IPS-20b (cell line): ENCODE results near the gene TMEM129.

Source experiments
- H3K27ac ChIP-seq: one replicate; pipeline ENCODE4 v1.5.1; 2013; ENCODE audit warnings: low read length
- H3K27me3 ChIP-seq: 2 replicates; pipeline ENCODE4 v1.6.1; 2013; ENCODE audit warnings: mild to moderate bottlenecking, low read length, inconsistent platforms; ENCODE audit not compliant: insufficient read depth
- H3K36me3 ChIP-seq: 2 replicates; pipeline ENCODE4 v1.6.1; 2013; ENCODE audit warnings: low read depth, mild to moderate bottlenecking, inconsistent platforms, low read length, moderate library complexity; ENCODE audit not compliant: insufficient read depth
- H3K4me1 ChIP-seq: 2 replicates; pipeline ENCODE4 v1.6.1; 2013; ENCODE audit warnings: mild to moderate bottlenecking, control low read depth, inconsistent platforms, low read length, moderate library complexity; ENCODE audit not compliant: insufficient read depth
- H3K4me3 ChIP-seq: 2 replicates; pipeline ENCODE4 v1.5.1; 2013; ENCODE audit warnings: mild to moderate bottlenecking, low read length, inconsistent platforms
- H3K9ac ChIP-seq: 2 replicates; pipeline ENCODE4 v1.6.1; 2013; ENCODE audit warnings: low read depth, mild to moderate bottlenecking, inconsistent platforms, low read length, moderate library complexity
- H3K9me3 ChIP-seq: 2 replicates; pipeline ENCODE4 v1.6.1; 2013; ENCODE audit warnings: mild to moderate bottlenecking, low read depth, low read length, inconsistent platforms; ENCODE audit not compliant: insufficient read depth

The TMEM129 gene

GRCh38 chr4:1738410-1738809, 17.3 kb upstream of the TMEM129 start:
- H3K36me3 ChIP-seq: peaks cover 97% of the 10 kb centered on the region
- H3K4me1 ChIP-seq: no peaks in the 10 kb centered on the region
- H3K4me3 ChIP-seq: no peak overlapping the region
- H3K9me3 ChIP-seq: peaks cover 19% of the 10 kb centered on the region
- no peaks in the 10 kb centered on the region for H3K27me3 ChIP-seq
- no peak overlapping the region for H3K9ac ChIP-seq
- H3K27ac ChIP-seq: no peak overlapping the region

DNA sequence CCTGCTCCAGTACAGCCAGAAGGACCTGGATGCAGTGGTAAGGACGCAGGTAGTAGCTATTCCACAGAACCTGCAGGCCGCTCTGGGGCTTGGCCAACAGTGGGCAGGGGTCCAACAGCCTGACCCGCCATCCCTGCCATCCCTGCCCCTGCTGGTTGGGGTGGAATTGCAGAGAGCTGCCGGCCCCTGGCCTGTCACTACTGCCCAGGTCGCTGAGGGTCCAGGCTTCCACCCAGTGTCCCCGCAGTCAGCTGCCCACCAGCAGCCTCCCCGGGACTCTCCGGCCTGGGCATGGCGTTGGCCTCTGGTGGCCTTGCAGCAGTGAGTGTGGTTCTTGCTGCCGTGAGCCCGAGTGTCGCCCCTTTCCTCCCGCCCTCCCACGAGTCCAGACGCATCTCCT, 16.5 kb upstream of the TMEM129 start:
- Histone ChIP-seq H3K27me3 (no peaks in the 10 kb centered on the region), H3K4me1 (no peaks in the 10 kb centered on the region), H3K4me3 (no peak overlapping the region), H3K27ac (no peak overlapping the region), H3K9me3 (peaks cover 19% of the 10 kb centered on the region), H3K9ac (no peak overlapping the region), H3K36me3 (peaks cover 100% of the 10 kb centered on the region)

DNA sequence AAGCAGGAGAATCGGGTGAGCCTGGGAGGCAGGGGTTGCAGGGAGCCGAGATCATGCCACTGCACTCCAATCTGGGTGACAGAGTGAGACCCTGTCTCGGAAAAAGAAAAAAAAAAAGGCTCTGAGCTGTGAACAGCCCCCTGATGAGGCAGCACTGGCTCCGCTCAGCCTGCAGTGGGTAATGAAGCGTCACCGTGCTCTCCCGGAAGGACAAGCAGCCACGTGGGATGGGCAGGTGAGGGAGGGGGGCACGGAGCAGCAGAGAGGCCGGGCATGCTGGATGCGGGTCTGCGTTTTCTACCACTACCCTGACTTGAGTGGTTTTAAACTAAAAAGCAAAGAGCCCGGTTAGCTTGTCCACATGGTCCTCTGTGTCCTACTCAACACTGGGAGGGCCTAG, 15.7 kb upstream of the TMEM129 start:
- Histone ChIP-seq H3K27me3 (no peaks in the 10 kb centered on the region), H3K9ac (no peak overlapping the region), H3K36me3 (peaks cover 100% of the 10 kb centered on the region), H3K27ac (no peak overlapping the region), H3K9me3 (peaks cover 19% of the 10 kb centered on the region), H3K4me3 (no peak overlapping the region), H3K4me1 (no peaks in the 10 kb centered on the region)

DNA sequence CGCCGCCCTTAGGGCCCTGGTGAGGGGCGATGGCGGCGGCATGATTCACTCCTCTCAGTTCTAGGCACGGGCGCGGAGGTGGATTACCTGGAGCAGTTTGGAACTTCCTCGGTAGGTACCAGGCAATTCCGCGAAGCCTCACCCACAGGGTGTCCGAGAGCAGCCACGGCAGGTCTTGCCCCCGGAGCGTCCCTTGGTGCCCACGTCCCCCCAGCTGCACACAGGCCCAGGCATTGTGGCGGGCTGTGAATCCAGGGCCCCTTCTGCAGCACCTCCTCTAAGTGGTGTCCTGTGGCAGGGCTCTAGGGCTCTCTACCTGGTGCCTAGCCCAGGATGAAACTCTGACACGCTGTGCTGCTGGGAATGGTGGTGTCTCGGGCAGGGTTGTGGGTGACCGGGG, 14.1 kb upstream of the TMEM129 start:
- no peaks in the 10 kb centered on the region for H3K27me3 ChIP-seq
- no peak overlapping the region for H3K9ac ChIP-seq
- peaks cover 19% of the 10 kb centered on the region for H3K9me3 ChIP-seq
- peaks cover 100% of the 10 kb centered on the region for H3K36me3 ChIP-seq
- H3K27ac ChIP-seq: no peak overlapping the region
- H3K4me1 ChIP-seq: no peaks in the 10 kb centered on the region
- H3K4me3 ChIP-seq: no peak overlapping the region

DNA sequence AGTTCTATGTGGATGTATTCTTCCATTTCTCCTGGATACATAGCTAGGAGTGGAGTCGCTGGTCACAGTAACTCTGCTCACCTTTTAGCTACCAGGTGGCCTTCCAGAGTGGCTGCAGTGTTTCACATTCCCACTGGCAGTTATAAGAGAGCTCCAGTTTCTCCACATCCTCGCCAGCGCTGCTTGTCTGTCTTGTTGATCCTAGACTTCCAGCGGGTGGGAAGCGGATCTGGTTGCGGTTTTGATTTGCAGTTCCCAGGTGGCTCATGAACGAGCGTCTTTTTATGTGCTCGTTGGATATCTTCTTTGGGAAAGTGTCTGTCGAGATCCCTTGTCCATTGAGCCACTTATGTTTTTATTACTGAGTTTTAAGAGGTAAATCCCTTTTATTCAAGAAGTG, 11.8 kb upstream of the TMEM129 start:
- peaks cover 10% of the 10 kb centered on the region for H3K9me3 ChIP-seq
- H3K36me3 ChIP-seq: peaks cover 99% of the 10 kb centered on the region
- H3K9ac ChIP-seq: no peak overlapping the region
- H3K4me3 ChIP-seq: no peak overlapping the region
- no peak overlapping the region for H3K27ac ChIP-seq
- no peaks in the 10 kb centered on the region for H3K4me1 ChIP-seq
- no peaks in the 10 kb centered on the region for H3K27me3 ChIP-seq

- H3K36me3 ChIP-seq: peaks cover 99% of the 10 kb centered on the region
- no peaks in the 10 kb centered on the region for H3K9me3 ChIP-seq
- H3K4me1 ChIP-seq: no peaks in the 10 kb centered on the region
- no peak overlapping the region for H3K4me3 ChIP-seq
- no peaks in the 10 kb centered on the region for H3K27me3 ChIP-seq
- no peak overlapping the region for H3K27ac ChIP-seq
- H3K9ac ChIP-seq: no peak overlapping the region
Measured at GRCh38 chr4:1731180-1731579, 10.1 kb upstream of the TMEM129 start.

DNA sequence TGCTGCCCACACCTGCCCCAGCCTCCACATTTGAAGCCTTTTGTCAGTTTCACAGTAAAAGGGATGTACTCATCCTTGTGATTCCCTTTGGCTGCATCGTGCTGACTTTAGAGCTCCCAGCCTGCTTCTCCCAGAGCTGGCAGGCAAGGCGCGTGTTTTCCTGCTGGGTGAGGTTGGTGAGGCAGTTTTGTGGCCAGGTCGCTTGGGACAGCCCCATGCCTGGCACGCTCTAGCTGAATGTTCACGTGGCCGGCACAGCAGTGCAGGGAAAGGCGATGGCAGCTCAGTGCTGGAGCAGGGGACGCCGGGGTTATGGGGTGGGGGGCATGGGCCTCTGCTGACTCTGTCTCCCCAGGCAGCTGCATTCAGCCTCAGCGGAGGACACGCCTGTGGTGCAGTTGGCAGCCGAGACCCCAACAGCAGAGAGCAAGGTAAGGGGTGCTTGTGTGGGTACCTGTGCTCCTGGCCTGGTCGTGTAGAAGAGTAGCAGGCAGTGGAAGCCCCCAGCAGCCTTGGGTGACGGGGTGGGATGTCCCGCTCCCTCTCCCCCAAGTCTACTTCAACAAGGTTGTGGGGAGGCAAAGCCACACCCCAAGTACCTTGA, 9.5 kb upstream of the TMEM129 start:
- Histone ChIP-seq H3K27me3 (no peaks in the 10 kb centered on the region), H3K36me3 (peaks cover 99% of the 10 kb centered on the region), H3K27ac (no peak overlapping the region), H3K9me3 (no peaks in the 10 kb centered on the region), H3K4me3 (no peak overlapping the region), H3K4me1 (no peaks in the 10 kb centered on the region), H3K9ac (no peak overlapping the region)

GRCh38 chr4:1728061-1728980, 7.2 kb upstream of the TMEM129 start:
- H3K4me1 ChIP-seq: no peaks in the 10 kb centered on the region
- peaks cover 99% of the 10 kb centered on the region for H3K36me3 ChIP-seq
- H3K4me3 ChIP-seq: no peak overlapping the region
- no peaks in the 10 kb centered on the region for H3K27me3 ChIP-seq
- no peaks in the 10 kb centered on the region for H3K9me3 ChIP-seq
- no peak overlapping the region for H3K9ac ChIP-seq
- no peak overlapping the region for H3K27ac ChIP-seq

- no peaks in the 10 kb centered on the region for H3K9me3 ChIP-seq
- no peaks in the 10 kb centered on the region for H3K27me3 ChIP-seq
- H3K4me1 ChIP-seq: no peaks in the 10 kb centered on the region
- no peak overlapping the region for H3K4me3 ChIP-seq
- H3K27ac ChIP-seq: no peak overlapping the region
- peaks cover 98% of the 10 kb centered on the region for H3K36me3 ChIP-seq
- no peak overlapping the region for H3K9ac ChIP-seq
Measured at GRCh38 chr4:1727117-1728031, 6.3 kb upstream of the TMEM129 start.

DNA sequence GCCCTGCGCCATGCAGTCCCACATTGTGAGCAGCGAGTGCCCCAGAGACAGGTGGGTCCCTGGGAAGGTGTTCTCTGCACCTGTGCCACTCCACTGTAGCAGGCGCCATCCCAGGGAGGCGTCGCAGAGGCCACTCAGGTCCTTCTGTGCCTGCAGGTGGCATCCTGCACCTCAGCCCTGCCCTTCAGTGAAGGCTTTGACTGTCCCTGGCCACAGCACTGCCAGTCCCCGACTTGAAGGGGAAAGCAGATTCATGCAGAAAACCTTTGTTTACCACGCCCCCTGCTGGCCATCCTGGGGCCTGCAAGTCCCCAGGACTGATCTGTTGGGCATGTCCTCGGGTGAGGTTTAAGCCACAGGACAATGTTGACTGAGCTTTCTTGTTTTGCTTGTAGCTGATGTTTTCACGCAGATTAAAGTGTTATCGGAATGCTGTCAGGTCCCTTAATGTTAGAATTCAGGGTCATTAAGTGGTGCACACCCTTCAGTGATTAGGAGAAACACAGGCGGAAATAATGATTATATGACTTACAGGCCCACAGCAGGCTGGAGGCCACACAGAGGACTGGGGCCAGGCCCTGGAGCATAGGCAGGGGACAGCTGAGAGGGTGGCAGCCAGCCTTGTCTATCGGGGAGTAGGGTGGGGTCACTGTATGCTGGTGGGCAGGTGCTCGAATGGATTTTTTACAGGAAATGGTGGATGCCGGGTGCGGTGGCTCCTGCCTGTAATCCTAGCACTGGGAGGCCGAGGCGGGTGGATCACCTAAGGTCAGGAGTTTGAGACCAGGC, 5.2 kb upstream of the TMEM129 start:
- Histone ChIP-seq H3K9ac (no peak overlapping the region), H3K27me3 (no peaks in the 10 kb centered on the region), H3K27ac (no peak overlapping the region)

GRCh38 chr4:1725521-1725920, 4.4 kb upstream of the TMEM129 start:
- Histone ChIP-seq H3K27ac (no peak overlapping the region), H3K9ac (no peak overlapping the region), H3K27me3 (no peaks in the 10 kb centered on the region), H3K4me3 (no peak overlapping the region), H3K4me1 (no peaks in the 10 kb centered on the region), H3K9me3 (no peaks in the 10 kb centered on the region), H3K36me3 (peaks cover 79% of the 10 kb centered on the region)

More for the DNA sequence above, 5.2 kb upstream of the TMEM129 start:
- Histone ChIP-seq H3K4me3 (no peak overlapping the region), H3K36me3 (peaks cover 87% of the 10 kb centered on the region), H3K9me3 (no peaks in the 10 kb centered on the region), H3K4me1 (no peaks in the 10 kb centered on the region)
